HepG2 (cell line): ENCODE results near the gene GRM4. TPM values are rescaled to one million over a fixed set of nuclear protein-coding genes. Genes with fewer than 3 reads are reported as not detected.
A peak's percentile ranks its signal among the peaks of the same experiment; 100 is the strongest.

Experiments
- ARID2 ChIP-seq: sonication (generic); formaldehyde crosslinking; IDR thresholded peaks from 2 replicates; pipeline ENCODE4 v1.8.1; 2022; ENCODE audit warnings: mild to moderate bottlenecking, missing genetic modification reagents, borderline replicate concordance
- ATM ChIP-seq: fragments of 450-650 bp; IDR thresholded peaks from 2 replicates; pipeline ENCODE4 v1.7.1; 2017; ENCODE audit warnings: mild to moderate bottlenecking, borderline replicate concordance
- MAF1 ChIP-seq: sonication (generic); formaldehyde crosslinking; IDR thresholded peaks from 2 replicates; pipeline ENCODE4 v1.5.0; 2020; ENCODE audit warnings: missing genetic modification reagents, borderline replicate concordance
- ZKSCAN1 ChIP-seq: fragments of 150-350 bp; IDR thresholded peaks from 2 replicates; pipeline ENCODE4 v1.6.1; 2014; ENCODE audit warnings: low read length
- ZNF232 ChIP-seq: sonication (generic); formaldehyde crosslinking; IDR thresholded peaks from 2 replicates; pipeline ENCODE4 v1.4.0; 2020; ENCODE audit warnings: missing genetic modification reagents, borderline replicate concordance
- ZNF335 ChIP-seq: sonication (generic); formaldehyde crosslinking; IDR thresholded peaks from 2 replicates; pipeline ENCODE4 v1.4.0; 2020; ENCODE audit warnings: missing genetic modification reagents
- ZNF354B ChIP-seq: sonication (generic); formaldehyde crosslinking; IDR thresholded peaks from 2 replicates; pipeline ENCODE4 v1.8.0; 2022; ENCODE audit warnings: mild to moderate bottlenecking, missing genetic modification reagents
- ZNF557 ChIP-seq: sonication (generic); formaldehyde crosslinking; IDR thresholded peaks from 2 replicates; pipeline ENCODE4 v1.4.0; 2020; ENCODE audit warnings: missing genetic modification reagents
- polyA plus RNA-seq, 8 experiments: library from polyadenylated mRNA; depleted of rRNA in 3 of 8; stranded (reverse) in 7 of 8; unstranded in 1 of 8; fragments of >200 nt; fragmentation: Illumina TruSeq in 4 of 8; extraction: Trizol in 4 of 8; gene quantifications; 2 replicates each; pipeline versions ENCODE4 v1.2.1 to v1.2.3, GENCODE V29; 2011 to 2016; ENCODE audit warnings: low read depth in 4 of 8, missing spikeins in 1 of 8, mixed read lengths in 1 of 8; ENCODE audit not compliant: insufficient read depth in 1 of 8
- total RNA-seq, 5 experiments: library from RNA; depleted of rRNA; stranded (reverse); fragments of >200 nt; fragmentation: Illumina TruSeq; extraction: Trizol; gene quantifications; 2 replicates each; pipeline ENCODE4 v1.2.3, GENCODE V29; 2016; ENCODE audit warnings: low read depth in 1 of 5
- TF ChIP-seq, protein P1 (sequence below): sonication (generic); formaldehyde crosslinking; IDR thresholded peaks from 2 replicates; pipeline ENCODE4 v1.4.0; 2020; ENCODE audit warnings: mild to moderate bottlenecking, missing genetic modification reagents
- TF ChIP-seq, protein P2 (sequence below): IDR thresholded peaks from 2 replicates; pipeline ENCODE4 v1.6.1; 2016; ENCODE audit warnings: missing compliant biosample characterization, missing genetic modification reagents, borderline replicate concordance
- TF ChIP-seq, protein P3 (sequence below): sonication (generic); formaldehyde crosslinking; IDR thresholded peaks from 2 replicates; pipeline ENCODE4 v1.4.0; 2020; ENCODE audit warnings: missing genetic modification reagents
- TF ChIP-seq, protein P4 (sequence below): IDR thresholded peaks from 2 replicates; pipeline ENCODE4 v1.6.1; 2018; ENCODE audit warnings: missing genetic modification reagents
- TF ChIP-seq, protein P5 (sequence below): sonication (generic); formaldehyde crosslinking; IDR thresholded peaks from 2 replicates; pipeline ENCODE4 v1.8.0; 2022; ENCODE audit warnings: mild to moderate bottlenecking, missing genetic modification reagents; ENCODE audit not compliant: insufficient replicate concordance

The GRM4 gene
- total and polyA plus RNA-seq, 2 of the 13 experiments (the other 11 are each of a cell fraction or from before 2014, with no cell fraction given): not detected

DNA sequence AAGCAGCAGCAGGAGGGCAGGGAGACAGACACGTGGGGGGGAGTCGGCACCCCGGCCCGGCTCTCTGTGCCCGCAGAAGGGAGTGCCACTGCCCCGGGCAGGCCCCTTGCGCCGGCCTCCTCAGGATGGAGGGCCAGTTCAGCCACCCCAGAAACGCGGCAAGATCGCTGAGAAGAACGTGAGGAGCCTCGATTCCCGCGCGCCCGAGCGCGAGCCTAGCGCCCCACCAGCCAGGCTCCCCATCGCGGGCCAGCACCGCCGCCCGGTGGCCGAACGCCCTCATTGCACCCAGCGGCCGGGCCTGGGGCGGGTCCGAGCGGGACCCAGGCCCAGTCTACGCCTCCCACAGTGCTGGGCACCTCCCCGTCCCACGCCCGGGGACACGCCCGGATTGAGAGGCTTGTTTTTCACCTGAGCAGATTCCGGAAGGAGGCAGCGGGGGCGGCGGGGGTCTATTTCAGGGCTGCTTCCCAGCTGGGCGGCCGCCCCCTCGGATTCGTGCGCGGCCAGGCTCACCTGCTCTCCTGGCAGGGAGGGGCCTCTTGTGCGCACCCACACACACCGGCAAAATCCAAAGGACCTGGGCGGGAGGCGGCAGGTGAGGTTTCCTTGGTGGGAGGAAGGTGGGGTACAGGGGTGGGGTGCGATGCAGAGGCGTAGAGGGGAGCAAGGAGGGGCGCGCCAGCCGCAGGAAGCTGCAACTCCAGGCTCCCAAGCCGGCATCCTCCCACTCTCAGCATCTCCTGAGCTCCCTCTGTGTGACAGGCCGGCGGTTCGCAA, 9.0 kb upstream of the GRM4 start (continued):
- TF ChIP-seq, protein P1, sequence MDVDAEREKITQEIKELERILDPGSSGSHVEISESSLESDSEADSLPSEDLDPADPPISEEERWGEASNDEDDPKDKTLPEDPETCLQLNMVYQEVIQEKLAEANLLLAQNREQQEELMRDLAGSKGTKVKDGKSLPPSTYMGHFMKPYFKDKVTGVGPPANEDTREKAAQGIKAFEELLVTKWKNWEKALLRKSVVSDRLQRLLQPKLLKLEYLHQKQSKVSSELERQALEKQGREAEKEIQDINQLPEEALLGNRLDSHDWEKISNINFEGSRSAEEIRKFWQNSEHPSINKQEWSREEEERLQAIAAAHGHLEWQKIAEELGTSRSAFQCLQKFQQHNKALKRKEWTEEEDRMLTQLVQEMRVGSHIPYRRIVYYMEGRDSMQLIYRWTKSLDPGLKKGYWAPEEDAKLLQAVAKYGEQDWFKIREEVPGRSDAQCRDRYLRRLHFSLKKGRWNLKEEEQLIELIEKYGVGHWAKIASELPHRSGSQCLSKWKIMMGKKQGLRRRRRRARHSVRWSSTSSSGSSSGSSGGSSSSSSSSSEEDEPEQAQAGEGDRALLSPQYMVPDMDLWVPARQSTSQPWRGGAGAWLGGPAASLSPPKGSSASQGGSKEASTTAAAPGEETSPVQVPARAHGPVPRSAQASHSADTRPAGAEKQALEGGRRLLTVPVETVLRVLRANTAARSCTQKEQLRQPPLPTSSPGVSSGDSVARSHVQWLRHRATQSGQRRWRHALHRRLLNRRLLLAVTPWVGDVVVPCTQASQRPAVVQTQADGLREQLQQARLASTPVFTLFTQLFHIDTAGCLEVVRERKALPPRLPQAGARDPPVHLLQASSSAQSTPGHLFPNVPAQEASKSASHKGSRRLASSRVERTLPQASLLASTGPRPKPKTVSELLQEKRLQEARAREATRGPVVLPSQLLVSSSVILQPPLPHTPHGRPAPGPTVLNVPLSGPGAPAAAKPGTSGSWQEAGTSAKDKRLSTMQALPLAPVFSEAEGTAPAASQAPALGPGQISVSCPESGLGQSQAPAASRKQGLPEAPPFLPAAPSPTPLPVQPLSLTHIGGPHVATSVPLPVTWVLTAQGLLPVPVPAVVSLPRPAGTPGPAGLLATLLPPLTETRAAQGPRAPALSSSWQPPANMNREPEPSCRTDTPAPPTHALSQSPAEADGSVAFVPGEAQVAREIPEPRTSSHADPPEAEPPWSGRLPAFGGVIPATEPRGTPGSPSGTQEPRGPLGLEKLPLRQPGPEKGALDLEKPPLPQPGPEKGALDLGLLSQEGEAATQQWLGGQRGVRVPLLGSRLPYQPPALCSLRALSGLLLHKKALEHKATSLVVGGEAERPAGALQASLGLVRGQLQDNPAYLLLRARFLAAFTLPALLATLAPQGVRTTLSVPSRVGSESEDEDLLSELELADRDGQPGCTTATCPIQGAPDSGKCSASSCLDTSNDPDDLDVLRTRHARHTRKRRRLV (CRISPR knock-in tag): no peak
- TF ChIP-seq, protein P2, sequence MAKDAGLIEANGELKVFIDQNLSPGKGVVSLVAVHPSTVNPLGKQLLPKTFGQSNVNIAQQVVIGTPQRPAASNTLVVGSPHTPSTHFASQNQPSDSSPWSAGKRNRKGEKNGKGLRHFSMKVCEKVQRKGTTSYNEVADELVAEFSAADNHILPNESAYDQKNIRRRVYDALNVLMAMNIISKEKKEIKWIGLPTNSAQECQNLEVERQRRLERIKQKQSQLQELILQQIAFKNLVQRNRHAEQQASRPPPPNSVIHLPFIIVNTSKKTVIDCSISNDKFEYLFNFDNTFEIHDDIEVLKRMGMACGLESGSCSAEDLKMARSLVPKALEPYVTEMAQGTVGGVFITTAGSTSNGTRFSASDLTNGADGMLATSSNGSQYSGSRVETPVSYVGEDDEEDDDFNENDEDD (CRISPR knock-in tag): peak; percentile 73; the same call in 1 of the 2 replicates
- TF ChIP-seq, protein P3, sequence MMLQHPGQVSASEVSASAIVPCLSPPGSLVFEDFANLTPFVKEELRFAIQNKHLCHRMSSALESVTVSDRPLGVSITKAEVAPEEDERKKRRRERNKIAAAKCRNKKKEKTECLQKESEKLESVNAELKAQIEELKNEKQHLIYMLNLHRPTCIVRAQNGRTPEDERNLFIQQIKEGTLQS (CRISPR knock-in tag): no peak
- no peak for TF ChIP-seq ATM
- TF ChIP-seq ZNF335: no peak
- no peak for TF ChIP-seq ZNF354B (CRISPR knock-in tag)
- 0 out of 2 replicates have a peak, but pooled peaks have one; percentile 43 for TF ChIP-seq ZNF232
- no peak for TF ChIP-seq ZKSCAN1
- TF ChIP-seq ARID2 (CRISPR knock-in tag): 0 out of 2 replicates have a peak, but pooled peaks have one; percentile 38
- TF ChIP-seq, protein P4, sequence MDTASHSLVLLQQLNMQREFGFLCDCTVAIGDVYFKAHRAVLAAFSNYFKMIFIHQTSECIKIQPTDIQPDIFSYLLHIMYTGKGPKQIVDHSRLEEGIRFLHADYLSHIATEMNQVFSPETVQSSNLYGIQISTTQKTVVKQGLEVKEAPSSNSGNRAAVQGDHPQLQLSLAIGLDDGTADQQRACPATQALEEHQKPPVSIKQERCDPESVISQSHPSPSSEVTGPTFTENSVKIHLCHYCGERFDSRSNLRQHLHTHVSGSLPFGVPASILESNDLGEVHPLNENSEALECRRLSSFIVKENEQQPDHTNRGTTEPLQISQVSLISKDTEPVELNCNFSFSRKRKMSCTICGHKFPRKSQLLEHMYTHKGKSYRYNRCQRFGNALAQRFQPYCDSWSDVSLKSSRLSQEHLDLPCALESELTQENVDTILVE (CRISPR knock-in tag): peak; percentile 23; the same call in 1 of the 2 replicates
- no peak for TF ChIP-seq MAF1 (CRISPR knock-in tag)
- TF ChIP-seq, protein P5, sequence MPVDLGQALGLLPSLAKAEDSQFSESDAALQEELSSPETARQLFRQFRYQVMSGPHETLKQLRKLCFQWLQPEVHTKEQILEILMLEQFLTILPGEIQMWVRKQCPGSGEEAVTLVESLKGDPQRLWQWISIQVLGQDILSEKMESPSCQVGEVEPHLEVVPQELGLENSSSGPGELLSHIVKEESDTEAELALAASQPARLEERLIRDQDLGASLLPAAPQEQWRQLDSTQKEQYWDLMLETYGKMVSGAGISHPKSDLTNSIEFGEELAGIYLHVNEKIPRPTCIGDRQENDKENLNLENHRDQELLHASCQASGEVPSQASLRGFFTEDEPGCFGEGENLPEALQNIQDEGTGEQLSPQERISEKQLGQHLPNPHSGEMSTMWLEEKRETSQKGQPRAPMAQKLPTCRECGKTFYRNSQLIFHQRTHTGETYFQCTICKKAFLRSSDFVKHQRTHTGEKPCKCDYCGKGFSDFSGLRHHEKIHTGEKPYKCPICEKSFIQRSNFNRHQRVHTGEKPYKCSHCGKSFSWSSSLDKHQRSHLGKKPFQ (CRISPR knock-in tag): no peak
- no peak for TF ChIP-seq ZNF557 (CRISPR knock-in tag)
